Lower leg skin (tissue), 3 donors: ENCODE data around the gene FBXO5.

Source experiments
- CTCF ChIP-seq, 3 donors: fragments of 450-650 bp; IDR thresholded peaks; one replicate each; pipeline ENCODE4 v1.5.1; 2016; ENCODE audit warnings: antibody characterized with exemption in 3 of 3, mild to moderate bottlenecking in 3 of 3, moderate library complexity in 2 of 3
- POLR2A ChIP-seq, 2 donors: fragments of 450-650 bp; IDR thresholded peaks; one replicate each; pipeline ENCODE4 v1.6.1; 2016 to 2017; ENCODE audit warnings: antibody characterized with exemption in 2 of 2, mild to moderate bottlenecking in 1 of 2, moderate library complexity in 1 of 2

- TF ChIP-seq CTCF (IDR thresholded peaks at IDR 0.05) = no peak
- TF ChIP-seq POLR2A (IDR thresholded peaks at IDR 0.05) = no peak
These were observed 41.1 kb downstream of the FBXO5 start for GRCh38 chr6:152941746-152942145.
